ENCODE results near the gene ZDHHC3.

- TF ChIP-seq CTCF (conservative IDR thresholded peaks at IDR 0.05; ENCODE audit: low read length) (no peak), EZH2phosphoT487 (IDR thresholded peaks at IDR 0.05; ENCODE audit: borderline replicate concordance) (no peak)
These were observed 21.7 kb downstream of the ZDHHC3 start for GRCh38 chr3:44954304-44954703.

Data from Loucy (cell line).